Activated naive CD4-positive, alpha-beta T cell treated with anti-CD3 and anti-CD28 coated beads, Interleukin-2, amount 50 U/mL, for 72 hours (primary cell): ENCODE measurements around the gene DNAH14. TPM values are rescaled to one million over a fixed set of nuclear protein-coding genes. Genes with fewer than 3 reads are reported as not detected.
"Not testable (repeated sequence)": the region's sequence is repeated elsewhere in the genome, so short reads cannot be mapped to it uniquely, and the experiment has no call there.

Source experiments
- ATAC-seq, 2 donors: fragments of 150-1000 bp; cut with Tn5 transposase; 2 replicates each; pipeline ENCODE4 v1.10.0; 2021; ENCODE audit warnings: mild to moderate bottlenecking in 2 of 2, moderate library complexity in 2 of 2
- DNase-seq, 2 donors: peaks; one replicate each; pipeline ENCODE4 v3.0.0; 2021 to 2022; ENCODE audit warnings: low spot score in 2 of 2
- H3K27ac Mint-ChIP-seq, 2 donors: one replicate each; pipeline ENCODE4 v1.8.0; 2022; ENCODE audit warnings: mild to moderate bottlenecking in 2 of 2, mixed read lengths in 2 of 2
- H3K36me3 Mint-ChIP-seq, 2 donors: one replicate each; pipeline ENCODE4 v1.8.0; 2022; ENCODE audit warnings: mixed read lengths in 2 of 2
- H3K9me3 Mint-ChIP-seq, 2 donors: one replicate each; pipeline ENCODE4 v1.8.0; 2022; ENCODE audit warnings: mixed read lengths in 2 of 2
- total RNA-seq, 2 donors: library from RNA; stranded (reverse); gene quantifications; one replicate each; pipeline ENCODE4 v1.2.3, GENCODE V29; 2022

Gene DNAH14
- total RNA-seq, 2 donors from 2014 or later: 1.2 to 2.0 TPM

DNA sequence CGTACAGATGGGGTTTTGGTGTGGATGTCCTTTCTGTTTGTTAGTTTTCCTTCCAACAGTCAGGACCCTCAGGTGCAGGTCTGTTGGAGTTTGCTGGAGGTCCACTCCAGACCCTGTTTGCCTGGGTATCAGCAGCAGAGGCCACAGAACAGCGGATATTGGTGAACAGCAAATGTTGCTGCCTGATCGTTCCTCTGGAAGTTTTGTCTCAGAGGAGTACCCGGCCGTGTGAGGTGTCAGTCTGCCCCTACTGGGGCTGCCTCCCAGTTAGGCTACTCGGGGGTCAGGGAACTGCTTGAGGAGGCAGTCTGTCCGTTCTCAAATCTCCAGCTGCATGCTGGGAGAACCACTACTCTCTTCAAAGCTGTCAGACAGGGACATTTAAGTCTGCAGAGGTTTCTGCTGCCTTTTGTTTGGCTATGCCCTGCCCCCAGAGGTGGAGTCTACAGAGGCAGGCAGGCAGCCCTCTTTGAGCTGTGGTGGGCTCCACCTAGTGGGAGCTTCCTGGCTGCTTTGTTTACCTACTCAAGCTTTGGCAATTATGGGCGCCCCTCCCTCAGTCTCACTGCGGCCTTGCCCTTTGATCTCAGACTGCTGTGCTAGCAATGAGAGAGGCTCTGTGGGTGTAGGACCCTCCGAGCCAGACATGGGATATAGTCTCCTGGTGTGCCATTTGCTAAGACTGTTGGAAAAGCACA is 16.3 kb downstream of the DNAH14 start:
- not testable (repeated sequence) for DNase-seq, H3K27ac Mint-ChIP-seq, ATAC-seq, H3K36me3 Mint-ChIP-seq, H3K9me3 Mint-ChIP-seq

DNA sequence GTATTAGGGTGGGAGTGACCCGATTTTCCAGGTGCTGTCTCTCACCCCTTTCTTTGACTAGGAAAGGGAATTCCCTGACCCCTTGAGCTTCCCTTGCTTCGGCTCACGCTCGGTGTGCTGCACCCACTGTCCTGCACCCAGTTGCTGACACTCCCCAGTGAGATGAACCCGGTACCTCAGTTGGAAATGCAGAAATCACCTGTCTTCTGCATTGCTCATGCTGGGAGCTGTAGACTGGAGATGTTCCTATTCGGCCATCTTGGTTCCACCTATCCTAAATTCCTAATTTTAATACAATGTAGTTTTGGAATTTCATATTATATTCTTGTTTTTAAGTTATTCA is 16.8 kb downstream of the DNAH14 start:
- not testable (repeated sequence) for H3K36me3 Mint-ChIP-seq, H3K27ac Mint-ChIP-seq, ATAC-seq, DNase-seq, H3K9me3 Mint-ChIP-seq

DNA sequence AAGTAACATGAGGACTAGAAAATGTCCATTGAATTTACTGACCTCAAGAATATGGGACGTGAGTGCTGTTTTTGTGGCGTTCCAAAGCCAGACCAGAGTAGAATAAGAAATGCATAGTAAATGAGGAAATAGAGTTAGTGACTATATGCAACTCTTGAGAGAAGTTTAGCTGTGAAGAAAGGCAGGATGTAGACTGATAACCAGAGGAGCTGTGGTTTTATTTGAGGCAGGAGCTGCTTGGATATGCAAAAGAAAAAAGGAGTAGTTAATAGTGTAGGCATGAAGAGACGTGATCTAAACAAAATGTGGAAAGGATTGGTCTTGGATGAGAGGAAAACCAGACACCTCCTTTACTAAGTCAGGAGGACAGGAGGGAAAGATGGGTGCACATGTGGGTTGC is 28.2 kb downstream of the DNAH14 start:
- ATAC-seq (no peak), DNase-seq (no peak)
- no peak overlapping the region for H3K27ac Mint-ChIP-seq
- H3K36me3 Mint-ChIP-seq: no peaks in the 10 kb centered on the region
- no peaks in the 10 kb centered on the region for H3K9me3 Mint-ChIP-seq

GRCh38 chr1:224958490-224958889 is 29.0 kb downstream of the DNAH14 start:
- H3K36me3 Mint-ChIP-seq: no peaks in the 10 kb centered on the region
- no peaks in the 10 kb centered on the region for H3K9me3 Mint-ChIP-seq
- ATAC-seq (no peak), DNase-seq (no peak)
- H3K27ac Mint-ChIP-seq: no peak overlapping the region

DNA sequence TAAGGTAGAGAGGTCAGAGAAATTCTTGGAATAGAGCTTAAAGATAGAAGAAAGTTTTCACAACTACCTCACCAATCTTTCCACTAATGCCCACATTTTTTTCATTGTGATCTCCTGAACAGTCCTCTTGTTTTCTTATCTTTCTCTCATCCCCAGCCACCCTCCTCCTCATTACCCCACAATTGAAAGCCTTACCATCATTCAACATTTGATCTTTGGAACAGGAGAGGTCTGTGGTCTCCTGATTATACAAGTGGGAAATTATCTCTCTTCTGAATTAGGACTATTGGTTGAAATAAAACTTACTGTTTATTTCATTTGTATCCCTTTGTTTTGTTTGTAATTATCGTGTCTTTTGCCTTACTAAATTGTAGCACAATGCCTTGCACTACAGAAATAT is 29.6 kb downstream of the DNAH14 start:
- DNase-seq: no peak
- H3K36me3 Mint-ChIP-seq: no peaks in the 10 kb centered on the region
- no peaks in the 10 kb centered on the region for H3K9me3 Mint-ChIP-seq
- ATAC-seq: no peak
- H3K27ac Mint-ChIP-seq: no peak overlapping the region

DNA sequence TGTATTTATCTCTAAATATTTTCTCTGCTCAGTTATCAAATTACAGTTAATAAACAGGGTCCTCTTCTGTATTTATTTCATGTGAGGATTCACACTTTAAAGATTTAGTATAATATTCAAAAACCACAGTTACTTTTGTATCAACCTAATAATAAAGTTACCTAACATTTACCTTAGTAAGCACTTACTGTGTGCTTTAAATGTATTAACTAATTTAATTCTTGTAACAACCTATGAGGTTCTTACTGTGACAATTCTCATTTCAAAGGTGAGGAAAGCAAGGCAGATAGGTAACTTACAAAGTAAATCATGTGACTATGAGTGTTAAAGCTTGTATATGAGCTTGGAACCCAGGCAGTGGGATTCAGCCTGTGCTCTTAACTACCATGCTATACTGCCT is 30.2 kb downstream of the DNAH14 start:
- H3K9me3 Mint-ChIP-seq: no peaks in the 10 kb centered on the region
- H3K36me3 Mint-ChIP-seq: no peaks in the 10 kb centered on the region
- no peak overlapping the region for H3K27ac Mint-ChIP-seq
- DNase-seq: no peak
- ATAC-seq: no peak

GRCh38 chr1:224980181-224980580 is 50.7 kb downstream of the DNAH14 start:
- no peaks in the 10 kb centered on the region for H3K9me3 Mint-ChIP-seq
- H3K27ac Mint-ChIP-seq: no peak overlapping the region

GRCh38 chr1:224981922-224982354 is 52.5 kb downstream of the DNAH14 start:
- DNase-seq, ATAC-seq, H3K36me3 Mint-ChIP-seq, H3K9me3 Mint-ChIP-seq, H3K27ac Mint-ChIP-seq: not testable (repeated sequence)

More at GRCh38 chr1:224980181-224980580, 50.7 kb downstream of the DNAH14 start:
- DNase-seq (no peak), ATAC-seq (peak in 1 of 2 donors; percentile 14)
- no peaks in the 10 kb centered on the region for H3K36me3 Mint-ChIP-seq

DNA sequence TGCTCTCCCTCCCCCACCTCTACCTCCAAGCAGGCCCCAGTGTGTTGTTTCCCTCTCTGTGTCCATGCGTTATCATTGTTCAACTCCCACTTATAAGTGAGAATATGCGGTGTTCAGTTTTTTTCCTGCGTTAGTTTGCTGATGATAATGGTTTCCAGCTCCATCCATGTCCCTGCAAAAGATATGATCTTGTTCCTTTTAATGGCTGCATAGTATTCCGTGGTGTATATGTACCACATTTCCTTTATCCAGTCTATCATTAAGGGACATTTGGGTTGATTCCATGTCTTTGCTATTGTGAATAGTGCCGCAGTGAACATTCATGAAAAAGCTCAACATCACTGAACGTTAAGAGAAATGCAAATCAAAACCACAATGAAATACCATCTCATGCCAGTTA is 58.6 kb downstream of the DNAH14 start:
- DNase-seq: no peak
- Mint-ChIP-seq H3K36me3 (no peaks in the 10 kb centered on the region), H3K9me3 (peaks cover 0 to 3% of the 10 kb centered on the region in 2 donors), H3K27ac (no peak overlapping the region)
- no peak for ATAC-seq

- Mint-ChIP-seq H3K27ac (no peak overlapping the region), H3K36me3 (no peaks in the 10 kb centered on the region), H3K9me3 (peaks cover 0 to 3% of the 10 kb centered on the region in 2 donors)
- ATAC-seq (no peak), DNase-seq (no peak)
Measured at GRCh38 chr1:224989615-224990014, 60.1 kb downstream of the DNAH14 start.

DNA sequence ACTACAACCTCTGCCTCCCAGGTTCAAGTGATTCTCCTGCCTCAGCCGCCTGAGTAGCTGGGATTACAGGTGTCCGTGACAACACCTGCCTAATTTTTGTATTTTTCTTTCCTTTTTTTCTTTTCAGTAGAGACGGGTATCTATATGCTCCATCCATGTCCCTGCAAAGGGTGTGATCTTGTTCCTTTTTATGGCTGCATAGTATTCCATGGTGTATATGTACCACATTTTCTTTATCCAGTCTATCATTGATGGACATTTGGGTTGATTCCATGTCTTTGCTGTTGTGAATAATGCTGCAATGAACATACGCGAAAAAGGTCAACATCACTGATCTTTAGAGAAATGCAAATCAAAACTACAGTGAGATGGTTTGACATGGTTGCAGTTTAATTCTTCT is 62.1 kb downstream of the DNAH14 start:
- not testable (repeated sequence) for H3K27ac Mint-ChIP-seq, H3K36me3 Mint-ChIP-seq, DNase-seq, ATAC-seq
- H3K9me3 Mint-ChIP-seq: peaks cover 6 to 11% of the 10 kb centered on the region in 2 donors

DNA sequence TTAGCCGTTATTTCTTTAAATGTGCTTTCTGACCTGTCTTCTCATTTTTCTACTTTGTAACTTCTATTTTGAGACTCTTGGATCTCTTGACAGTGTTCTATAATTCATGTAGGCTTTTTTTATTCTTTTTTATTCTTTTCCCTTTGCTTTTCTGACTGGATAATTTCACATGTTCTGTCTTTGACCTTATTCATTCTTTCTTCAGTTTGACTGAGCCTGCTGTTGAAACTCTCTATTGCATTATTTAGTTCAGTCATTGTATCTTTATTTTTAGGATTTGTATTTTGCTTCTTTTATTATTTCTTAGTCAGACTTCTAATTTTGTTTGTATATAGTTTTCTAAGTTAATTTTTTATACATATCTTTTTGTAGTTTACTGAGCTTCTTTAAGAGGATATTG is 66.1 kb downstream of the DNAH14 start:
- H3K27ac Mint-ChIP-seq: no peak overlapping the region
- ATAC-seq (no peak), DNase-seq (no peak)
- peaks cover 0 to 19% of the 10 kb centered on the region in 2 donors for H3K36me3 Mint-ChIP-seq
- H3K9me3 Mint-ChIP-seq: peaks cover 15% of the 10 kb centered on the region in 2 donors

DNA sequence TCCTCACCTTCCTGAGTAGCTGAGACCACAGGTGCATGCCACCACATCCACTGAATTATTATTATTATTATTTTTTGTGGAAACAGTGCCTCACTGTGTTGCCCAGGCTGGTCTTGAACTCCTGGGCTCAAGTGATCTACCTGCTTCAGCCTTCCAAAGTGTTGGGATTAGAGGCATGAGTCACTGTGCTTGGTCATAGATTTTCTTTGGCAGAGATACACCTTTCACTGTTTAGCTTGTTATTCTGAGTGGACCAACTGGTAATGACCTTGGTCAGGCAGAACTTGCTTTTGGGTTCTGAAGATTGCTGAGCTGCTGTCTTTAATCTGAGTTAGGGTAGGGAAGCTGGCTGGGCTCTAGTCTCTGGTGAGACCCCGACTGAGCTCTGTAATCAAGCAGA is 66.8 kb downstream of the DNAH14 start:
- peaks cover 0 to 20% of the 10 kb centered on the region in 2 donors for H3K36me3 Mint-ChIP-seq
- DNase-seq (no peak), ATAC-seq (no peak)
- no peak overlapping the region for H3K27ac Mint-ChIP-seq
- peaks cover 17 to 18% of the 10 kb centered on the region in 2 donors for H3K9me3 Mint-ChIP-seq

- DNase-seq (no peak), ATAC-seq (no peak)
- Mint-ChIP-seq H3K36me3 (peaks cover 0 to 20% of the 10 kb centered on the region in 2 donors), H3K9me3 (peaks cover 15 to 17% of the 10 kb centered on the region in 2 donors), H3K27ac (no peak overlapping the region)
Measured at GRCh38 chr1:224998185-224998584, 68.7 kb downstream of the DNAH14 start.

DNA sequence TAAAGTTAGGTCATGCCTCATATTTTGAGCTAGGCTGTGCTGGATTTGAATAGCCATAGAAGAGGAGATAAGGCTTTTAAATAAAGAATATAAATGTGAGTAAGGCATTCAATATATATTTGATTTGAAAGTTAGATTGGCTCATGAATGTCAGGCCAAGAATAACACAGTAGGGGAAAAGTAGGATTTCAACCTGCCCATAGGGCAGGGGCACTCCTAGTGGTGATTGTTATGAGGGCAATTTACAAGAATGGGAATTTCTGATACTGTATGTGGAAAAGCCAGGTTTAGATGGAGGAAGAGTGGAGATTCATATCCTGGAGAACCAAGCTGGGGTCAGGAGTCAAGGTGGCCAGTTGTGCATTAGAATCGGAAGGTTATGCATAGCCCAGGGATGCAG is 74.9 kb downstream of the DNAH14 start:
- no peak for ATAC-seq
- H3K36me3 Mint-ChIP-seq: peaks cover 0 to 11% of the 10 kb centered on the region in 2 donors
- H3K9me3 Mint-ChIP-seq: peaks cover 6 to 8% of the 10 kb centered on the region in 2 donors
- no peak overlapping the region for H3K27ac Mint-ChIP-seq
- no peak for DNase-seq

DNA sequence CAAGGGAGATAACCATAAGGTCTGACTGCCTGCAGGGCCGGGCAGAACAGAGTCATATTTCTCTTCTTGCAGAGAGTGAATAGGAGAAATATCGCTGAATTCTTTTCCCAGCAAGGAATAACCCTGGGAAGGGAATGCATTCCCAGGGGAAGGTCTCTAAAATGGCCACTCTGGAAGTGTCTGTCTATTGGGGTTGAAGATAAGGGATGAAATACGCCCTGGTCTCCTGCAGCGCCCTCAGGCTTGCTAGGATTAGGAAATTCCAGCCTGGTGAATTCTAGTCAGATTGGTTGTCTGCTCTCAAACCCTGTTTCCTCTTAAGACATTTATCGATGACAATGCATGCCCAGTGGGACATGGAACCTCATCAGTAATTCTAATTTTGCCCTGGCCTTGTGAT is 76.9 kb downstream of the DNAH14 start:
- not testable (repeated sequence) for ATAC-seq, H3K36me3 Mint-ChIP-seq, H3K27ac Mint-ChIP-seq, DNase-seq, H3K9me3 Mint-ChIP-seq

GRCh38 chr1:225008050-225008449 is 78.6 kb downstream of the DNAH14 start:
- not testable (repeated sequence) for DNase-seq, ATAC-seq, H3K36me3 Mint-ChIP-seq, H3K27ac Mint-ChIP-seq
- H3K9me3 Mint-ChIP-seq: peaks cover 7 to 13% of the 10 kb centered on the region in 2 donors

GRCh38 chr1:225021037-225021436 is 91.6 kb downstream of the DNAH14 start:
- no peak overlapping the region for H3K27ac Mint-ChIP-seq
- peaks cover 0 to 6% of the 10 kb centered on the region in 2 donors for H3K36me3 Mint-ChIP-seq
- peaks cover 11 to 20% of the 10 kb centered on the region in 2 donors for H3K9me3 Mint-ChIP-seq
- DNase-seq: no peak
- no peak for ATAC-seq
